ENCODE measurements around the gene ADM2.
"Not testable (repeated sequence)": the region's sequence is repeated elsewhere in the genome, so short reads cannot be mapped to it uniquely, and the experiment has no call there.

ADM2 gene, protein sequence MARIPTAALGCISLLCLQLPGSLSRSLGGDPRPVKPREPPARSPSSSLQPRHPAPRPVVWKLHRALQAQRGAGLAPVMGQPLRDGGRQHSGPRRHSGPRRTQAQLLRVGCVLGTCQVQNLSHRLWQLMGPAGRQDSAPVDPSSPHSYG

DNA sequence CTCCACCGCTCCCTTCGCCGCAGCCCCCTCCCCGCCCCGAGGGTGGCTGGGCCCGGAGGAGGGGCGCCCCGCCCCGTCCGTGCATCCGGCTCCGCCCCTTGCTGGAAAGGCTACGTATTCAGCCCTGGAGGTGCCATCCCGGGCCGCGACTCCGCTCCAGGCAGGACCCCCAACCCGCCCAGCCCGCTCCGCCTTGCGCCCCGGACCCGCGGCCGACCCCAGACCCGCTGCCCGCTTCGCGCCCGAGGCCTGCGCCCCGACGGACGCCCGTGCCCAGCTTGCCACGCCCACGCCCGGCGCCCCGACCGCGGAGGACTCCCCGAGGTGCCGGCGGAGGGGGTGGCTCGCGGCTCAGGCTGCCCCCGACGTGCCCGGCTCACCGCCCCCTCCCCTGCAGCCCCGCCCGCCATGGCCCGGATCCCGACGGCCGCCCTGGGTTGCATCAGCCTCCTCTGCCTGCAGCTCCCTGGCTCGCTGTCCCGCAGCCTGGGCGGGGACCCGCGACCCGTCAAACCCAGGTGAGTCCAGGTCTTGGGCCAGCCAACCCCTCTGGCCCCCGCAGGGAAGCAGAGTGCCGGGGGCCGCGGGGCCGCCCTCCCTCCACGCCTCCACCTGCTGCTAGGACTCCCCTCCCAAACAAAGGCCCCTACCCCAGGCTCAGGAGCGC lies at the start of gene ADM2:
Gene ADM2 (plus strand): TSS at position 104 of the 667 bp plus-strand sequence. CDS start 305 bp downstream, at position 409.
- DNase-seq, result no peak

DNA sequence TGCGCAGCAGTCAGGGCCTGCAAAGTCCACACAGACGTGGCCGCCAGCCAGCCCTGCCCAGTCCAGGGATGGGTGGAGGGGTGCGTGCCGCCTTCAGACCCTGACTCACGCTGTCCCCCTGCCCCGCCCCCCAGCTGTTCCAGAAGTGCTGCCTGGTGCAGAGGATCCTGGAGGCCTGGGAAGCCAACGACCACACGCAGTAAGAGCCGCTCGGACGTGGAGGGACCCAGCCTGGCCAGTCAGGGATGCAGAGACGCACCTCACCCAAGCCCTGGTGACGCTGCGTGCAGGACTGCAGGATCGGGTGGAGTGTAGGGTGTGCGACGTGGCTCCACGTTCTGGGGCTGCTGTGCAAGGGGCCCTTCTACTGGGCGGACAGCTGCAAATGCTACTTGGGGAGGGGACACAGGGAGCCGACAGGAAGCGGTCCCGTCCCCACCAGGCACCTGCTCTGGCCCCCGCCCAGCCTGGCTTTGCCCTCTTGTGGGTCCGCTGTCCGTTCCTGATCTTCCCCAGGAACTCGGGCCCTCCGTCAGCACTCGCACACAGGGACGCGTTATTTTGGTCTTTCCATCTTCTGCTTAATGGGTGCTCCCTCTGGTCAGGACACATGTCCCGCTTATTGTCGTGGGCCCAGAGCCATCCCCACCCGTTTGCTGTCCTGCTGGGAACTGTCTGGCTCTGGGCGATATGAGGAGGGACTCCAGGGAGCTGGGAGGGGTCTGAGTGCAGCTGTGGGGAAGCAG lies 49.0 kb upstream of the ADM2 start:
- no peak for DNase-seq

DNA sequence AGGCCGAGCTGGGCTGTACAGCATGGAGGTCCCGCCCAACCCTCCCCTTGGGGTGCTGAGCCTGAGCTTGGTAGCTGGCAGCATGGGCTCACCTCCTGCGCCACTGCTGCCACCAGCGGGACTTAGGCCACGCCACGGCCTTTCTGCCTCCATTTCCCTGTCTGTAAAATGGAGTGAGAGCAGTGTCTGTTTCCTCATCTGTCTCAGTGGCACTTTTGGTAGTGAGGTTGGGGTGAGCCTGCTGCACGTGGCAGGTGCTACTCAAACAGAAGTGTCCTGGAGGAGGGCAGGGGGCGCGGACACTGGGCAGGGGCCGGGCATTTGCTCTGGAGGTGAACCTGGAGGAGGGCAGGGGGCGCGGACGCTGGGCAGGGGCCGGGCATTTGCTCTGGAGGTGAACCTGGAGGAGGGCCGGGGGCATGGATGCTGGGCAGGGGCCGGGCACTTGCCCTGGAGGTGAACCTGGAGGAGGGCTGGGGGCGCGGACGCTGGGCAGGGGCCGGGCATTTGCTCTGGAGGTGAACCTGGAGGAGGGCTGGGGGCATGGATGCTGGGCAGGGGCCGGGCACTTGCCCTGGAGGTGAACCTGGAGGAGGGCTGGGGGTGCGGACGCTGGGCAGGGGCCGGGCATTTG lies 48.3 kb upstream of the ADM2 start:
- DNase-seq, result not testable (repeated sequence)

DNA sequence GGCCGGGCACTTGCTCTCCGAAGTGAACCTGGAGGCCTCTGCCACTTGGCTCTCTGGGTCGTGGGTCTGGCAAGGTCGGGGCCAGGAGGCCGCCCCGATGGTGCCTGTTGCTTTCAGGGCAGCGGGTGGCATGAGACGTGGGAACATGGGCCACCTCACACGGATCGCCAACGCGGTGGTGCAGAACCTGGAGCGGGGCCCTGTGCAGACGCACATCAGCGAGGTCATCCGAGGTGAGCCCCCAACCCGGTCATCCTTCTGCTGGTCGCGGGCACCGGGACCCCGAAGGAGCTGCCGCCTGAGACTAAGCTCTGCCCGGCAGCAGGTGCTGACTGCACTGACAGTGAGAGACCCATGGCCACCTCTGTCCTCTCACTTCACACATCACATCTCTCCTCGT lies 46.5 kb upstream of the ADM2 start:
- no peak for DNase-seq

DNA sequence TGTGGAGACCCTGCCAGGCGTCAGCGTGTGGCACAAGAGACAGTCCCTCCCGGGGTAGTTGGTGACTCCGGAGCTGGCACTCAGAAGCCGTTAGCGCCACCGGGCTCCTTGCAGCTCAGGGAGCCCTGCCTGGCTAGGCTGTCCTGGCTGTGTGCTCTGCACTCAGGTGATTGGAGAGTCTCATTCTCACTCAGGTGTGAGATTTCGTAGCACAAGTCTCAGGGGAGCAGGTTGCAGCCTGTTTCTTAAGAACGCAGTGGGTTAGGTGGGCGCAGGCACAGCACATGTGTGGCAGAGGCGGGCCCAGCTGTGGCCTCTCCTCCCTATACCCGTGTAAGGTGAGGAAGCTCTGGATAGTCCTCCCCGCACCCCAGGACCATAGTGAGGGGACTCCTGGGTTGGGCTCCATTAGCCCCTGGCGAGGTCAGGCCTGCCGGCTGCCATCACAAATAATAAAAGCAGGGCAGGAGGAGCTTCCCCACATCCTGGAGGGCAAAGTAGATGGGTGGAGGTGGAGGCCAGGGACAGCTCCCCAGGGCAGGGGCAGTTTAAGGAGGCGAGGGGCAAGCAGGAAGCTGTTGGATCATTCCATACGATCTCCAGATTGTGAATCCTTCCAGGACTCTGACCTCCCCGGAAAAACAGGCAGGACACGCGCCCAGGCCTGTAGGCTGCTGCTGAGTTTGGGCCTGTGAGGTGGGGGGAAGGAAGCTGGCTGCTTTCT lies 45.9 kb upstream of the ADM2 start:
- DNase-seq, result no peak

DNA sequence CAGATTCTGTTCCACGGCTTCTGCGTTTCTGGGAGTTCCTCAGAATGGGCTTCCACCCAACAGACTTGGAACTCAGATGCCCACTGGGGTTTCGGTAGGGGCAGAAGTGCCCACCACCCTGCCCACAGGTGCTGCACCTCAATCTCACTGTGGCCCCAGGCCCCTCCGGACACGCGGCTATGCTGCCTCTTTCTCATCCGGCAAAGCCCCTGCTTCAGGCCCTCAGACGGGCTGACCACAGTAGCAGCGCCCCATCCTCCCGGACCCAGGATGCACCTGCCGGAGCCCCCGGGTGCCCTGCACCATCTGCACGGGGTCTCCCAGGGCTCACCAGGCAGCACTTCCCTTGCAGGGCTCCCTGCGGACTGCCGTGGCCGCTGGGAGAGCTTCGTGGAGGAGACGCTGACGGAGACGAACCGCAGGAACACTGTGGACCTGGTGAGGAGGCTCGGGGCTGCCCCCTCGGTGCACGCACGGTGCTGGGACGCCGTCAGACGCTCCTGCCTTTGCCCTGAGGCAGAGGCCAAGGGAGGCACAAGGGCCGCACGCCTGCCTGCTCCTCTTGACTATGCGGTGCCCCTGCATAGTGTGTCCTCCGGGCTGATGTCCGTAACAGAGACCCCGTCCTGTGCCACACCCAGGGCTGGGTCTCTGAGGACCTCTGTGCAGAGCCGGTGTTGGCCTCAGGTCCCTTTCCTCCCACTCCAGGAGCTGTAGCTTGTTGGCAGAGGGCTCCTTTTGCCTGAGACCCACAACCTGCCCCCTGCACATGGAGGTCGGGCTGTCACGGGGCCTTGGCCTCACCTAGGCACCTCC lies 45.1 kb upstream of the ADM2 start:
- no peak for DNase-seq

DNA sequence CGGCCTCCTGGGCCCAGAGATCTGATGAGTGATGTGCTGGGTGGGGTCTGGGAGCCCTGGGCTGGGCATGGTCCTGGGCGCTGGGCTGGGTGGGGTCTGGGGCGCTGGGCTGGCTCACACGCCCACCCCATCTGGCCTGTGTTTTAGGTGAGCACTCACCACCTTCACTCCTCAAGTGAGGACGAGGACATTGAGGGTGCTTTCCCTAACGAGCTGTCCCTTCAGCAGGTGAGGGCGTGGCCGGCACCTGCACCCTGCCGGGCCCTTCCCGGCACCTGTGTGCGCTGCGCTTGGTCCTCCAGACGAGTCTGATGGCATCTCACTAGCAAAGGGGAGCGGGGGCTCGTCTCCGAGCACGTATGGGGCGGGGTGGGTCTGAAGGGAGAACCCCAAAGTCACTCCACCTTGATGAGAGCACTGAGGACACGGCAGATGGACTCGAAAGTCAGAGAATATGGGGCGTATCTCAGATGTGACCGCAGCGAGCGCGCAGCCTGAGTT lies 44.5 kb upstream of the ADM2 start:
- no peak for DNase-seq

DNA sequence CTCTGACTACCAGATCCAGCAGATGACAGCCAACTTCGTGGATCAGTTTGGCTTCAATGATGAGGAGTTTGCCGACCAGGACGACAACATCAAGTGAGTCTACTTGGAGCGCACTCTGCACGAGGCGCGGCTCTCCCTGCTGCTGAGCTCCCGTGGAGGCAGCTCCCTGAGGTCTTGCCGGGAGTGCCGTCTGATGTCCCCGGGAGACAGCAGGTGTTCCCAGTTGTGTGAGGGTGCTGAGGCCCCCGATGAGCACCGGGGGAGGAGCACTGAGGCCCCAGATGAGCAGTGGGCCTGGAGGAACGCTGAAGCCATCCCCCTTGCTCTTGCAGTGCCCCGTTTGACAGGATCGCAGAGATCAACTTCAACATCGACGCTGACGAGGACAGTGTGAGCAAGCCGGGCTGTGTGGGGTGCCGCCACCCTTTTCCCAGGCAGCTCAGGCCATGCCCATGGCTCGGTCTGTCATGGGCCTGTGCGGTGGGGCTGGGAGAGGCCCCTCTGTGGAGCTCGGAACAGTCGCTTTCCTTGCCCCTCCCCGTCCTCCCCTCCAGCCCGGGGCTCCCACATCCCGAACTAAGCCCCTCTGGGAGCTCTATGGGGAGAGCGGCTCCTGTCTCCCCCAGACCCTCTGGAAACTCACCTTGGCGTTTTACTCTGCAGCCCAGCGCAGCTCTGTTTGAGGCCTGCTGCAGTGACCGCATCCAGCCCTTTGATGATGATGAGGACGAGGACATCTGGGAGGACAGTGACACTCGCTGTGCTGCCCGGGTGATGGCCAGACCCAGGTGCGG lies 43.6 kb upstream of the ADM2 start:
- no peak for DNase-seq

DNA sequence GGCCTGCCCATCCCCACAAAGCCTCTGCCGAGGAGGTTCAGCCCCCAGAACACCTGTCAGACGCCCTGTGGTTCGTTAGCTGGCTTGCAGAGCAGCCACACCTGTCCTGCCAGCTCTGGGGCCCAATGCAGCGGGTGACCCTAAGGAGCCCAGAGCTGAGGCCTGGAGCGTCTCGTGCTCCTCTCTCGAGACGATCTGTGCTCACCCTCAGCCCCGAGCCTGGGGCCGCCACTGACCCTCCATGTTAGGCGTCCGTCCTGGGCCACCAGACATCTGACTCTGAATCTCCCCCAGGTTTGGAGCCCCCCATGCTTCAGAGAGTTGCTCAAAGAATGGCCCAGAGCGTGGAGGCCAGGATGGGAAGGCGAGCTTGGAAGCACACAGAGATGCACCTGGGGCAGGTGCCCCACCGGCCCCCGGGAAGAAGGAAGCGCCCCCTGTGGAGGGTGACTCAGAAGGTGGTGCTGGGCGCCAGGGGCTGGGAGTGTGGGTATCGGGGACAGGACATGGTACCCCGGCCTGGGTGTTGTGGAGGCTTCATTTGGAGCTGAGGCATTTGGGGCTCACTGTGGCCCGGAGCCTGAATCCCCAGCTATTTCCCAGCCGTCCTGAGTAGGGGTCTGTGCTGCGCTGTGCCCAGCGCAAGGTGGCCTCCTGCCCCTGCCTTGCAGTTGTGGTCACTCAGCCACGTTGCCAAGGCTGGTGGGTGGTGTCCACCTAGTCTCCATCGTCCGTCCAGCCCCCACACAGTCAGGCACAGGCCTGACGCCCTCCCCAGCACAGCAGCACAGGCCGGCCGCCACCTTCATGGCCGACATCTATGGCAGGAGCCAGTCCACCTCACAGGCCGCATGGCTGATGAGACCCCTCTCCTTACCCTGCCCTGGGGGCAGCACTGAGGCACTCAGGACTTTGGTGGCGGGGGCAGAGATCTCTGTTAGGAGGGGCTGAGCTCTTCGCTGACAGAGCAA lies 42.8 kb upstream of the ADM2 start:
- DNase-seq, result no peak

DNA sequence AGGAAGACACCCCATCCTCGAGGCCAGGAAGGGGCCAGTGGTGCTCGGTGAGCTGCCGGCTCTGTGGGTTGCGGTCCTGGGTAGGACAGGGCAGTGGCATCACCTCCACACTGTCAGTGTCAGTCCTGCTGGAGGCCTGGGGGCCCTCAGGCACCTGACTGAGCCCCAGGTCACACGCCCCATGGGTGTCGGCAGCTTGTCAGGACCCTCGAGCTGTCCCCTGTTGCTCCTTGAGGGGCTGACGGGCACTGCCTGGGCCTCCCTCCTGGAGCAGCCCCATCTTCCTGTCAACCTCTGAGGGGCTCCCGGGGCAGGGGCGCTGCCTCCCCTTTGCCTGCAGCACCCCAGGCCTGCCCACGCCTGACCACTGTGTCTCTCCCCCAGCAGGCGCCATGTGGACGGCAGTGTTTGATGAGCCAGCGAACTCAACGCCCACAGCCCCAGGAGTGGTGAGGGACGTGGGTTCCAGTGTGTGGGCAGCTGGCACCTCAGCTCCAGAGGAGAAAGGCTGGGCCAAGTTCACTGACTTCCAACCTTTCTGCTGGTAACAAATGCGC lies 42.0 kb upstream of the ADM2 start:
- no peak for DNase-seq

DNA sequence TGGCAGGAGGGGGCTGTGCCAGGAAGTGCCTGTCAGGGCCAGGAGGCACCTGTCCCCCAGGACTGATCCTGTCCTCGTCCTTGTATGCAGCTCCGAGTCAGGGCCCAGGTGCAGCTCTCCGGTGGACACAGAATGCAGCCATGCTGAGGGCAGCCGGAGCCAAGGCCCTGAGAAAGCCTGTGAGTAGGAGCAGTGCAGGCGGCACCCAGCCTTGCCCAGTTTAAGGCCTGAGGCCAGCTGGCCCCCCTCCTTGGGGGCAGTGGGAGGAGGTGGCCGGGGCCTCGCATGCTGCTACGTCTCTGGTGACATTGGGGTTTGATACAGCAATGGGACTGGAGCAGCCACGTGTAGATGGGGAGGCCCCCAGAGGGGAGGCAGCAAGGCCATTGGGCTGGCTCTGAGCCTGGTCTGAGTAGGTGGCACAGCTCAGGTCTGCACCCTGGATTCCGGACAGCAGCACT lies 41.4 kb upstream of the ADM2 start:
- no peak for DNase-seq

DNA sequence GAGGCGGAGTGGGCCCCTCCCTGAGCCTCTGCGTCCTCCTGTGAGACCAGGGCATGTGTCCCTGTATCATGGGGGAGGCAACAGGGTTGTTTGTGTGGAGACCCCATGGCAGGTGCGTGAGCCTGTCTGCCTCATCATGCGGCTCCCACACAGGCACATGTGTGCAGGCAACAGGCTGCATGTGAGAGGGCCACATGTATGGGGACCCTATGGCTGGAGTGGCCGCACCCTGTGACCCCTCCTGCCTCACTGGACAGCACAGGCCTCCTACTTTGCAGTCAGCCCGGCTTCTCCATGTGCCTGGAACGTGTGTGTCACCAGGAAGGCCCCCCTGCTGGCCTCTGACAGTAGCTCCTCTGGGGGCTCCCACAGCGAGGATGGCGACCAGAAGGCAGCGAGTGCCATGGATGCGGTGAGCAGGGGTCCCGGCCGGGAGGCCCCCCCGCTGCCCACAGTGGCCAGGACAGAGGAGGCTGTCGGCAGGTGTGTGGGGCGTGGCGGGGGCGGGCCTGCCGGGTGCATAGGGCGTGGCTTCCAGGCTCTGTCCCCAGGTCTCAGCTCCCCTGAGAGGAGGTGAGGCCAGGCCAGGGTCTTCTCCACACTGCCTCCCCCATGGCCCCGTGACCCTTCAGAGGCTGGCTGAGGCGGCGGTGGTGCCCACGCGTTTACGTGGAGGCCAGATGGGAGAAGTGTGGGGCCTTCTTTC lies 40.6 kb upstream of the ADM2 start:
- no peak for DNase-seq

DNA sequence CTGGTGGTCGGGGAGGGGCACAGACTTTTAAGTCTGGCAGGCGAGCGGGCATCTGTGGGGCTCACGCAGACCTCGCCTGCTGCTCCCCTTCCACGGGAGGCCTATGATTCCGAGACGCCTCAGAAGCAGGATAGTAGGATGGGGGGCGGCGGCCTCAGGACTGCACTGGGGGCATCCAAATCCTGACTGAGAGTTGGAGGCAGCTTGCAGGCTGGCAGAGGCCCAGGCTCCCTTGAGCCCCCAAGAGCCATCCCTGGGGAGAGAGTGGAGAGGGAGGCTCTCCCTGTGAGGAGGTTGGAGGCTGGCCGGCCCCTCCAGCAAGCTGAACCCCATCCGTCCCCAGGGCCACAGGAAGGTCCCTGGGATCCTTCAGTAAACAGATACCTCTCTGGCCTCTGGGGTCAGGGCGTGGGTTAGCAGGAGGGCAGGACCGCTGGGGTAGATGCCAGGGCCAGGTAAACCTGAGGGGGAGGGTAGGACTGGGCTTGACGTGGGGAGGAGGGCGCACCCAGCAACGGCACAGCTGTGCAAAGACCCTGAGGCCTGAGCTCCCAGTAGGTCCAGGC lies 39.8 kb upstream of the ADM2 start:
- no peak for DNase-seq

DNA sequence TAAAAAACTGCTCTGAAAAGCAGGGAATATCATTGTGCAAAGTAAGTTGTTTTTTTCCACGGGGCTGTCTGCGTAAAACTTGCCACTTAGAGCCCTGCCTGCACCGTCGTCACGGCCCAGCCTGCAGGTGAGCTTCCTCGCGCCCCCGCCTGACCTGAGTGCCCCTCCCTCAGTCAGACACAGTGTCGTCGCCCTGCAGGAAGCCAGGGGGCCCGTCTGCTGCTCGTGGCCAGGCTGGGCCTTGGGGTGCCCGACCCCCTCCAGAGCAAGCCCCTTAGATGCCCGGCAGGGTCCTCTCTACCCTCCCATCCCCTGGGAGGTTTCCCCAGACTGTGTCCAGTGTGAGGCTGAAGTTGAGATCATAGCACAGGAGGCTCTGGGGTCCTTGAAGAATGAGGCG lies 38.1 kb upstream of the ADM2 start:
- no peak for DNase-seq

DNA sequence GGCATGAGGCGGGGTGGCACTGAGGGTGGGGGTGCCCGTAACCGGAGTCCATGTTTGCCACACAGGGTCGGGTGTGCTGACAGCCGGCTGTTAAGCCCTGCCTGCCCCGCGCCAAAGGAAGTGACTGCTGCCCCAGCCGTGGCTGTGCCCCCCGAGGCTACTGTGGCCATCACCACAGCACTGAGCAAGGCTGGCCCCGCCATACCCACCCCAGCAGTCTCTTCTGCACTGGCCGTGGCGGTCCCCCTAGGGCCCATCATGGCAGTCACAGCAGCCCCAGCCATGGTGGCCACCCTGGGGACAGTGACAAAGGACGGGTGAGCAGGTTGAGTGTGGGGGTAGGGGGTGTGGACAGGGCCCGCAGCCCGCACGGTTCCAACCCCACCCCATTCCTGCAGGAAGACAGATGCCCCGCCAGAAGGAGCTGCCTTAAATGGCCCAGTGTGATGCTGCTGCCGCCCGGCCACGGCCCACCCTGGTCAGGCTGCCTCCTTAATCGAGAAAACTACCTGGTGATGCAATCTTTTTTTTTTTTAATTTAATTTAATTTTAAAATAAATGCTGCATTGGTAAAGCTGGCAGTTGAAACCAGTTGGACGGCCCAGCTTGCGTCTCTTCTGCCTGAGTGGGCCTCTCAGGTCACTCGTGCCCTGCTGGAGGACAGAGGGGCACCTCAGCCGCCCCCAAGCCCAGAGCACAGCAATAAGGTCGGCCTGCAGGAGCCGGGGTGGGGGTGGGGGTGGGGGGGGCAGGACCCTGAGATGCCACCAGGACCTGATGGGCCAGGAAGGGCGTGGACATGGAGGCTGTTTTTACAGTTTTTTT lies 37.3 kb upstream of the ADM2 start:
- DNase-seq, result no peak

DNA sequence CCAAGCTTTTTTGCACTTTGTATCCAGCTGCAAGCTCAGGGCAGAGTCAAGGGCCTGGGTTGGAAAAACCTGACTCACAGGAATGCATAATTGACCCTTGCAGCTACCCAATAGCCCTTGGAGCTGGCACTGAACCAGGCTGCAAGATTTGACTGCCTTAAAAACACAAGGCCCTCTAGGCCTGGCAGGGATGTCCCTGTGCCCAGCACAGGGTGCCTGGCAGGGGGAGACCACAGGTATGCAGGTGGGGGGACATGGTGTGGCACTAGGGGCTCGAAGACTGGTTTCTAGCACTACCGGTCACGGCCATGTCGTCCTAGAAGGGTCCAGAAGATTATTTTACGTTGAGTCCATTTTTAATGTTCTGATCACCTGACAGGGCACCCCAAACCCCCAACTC lies 36.7 kb upstream of the ADM2 start:
- no peak for DNase-seq

DNA sequence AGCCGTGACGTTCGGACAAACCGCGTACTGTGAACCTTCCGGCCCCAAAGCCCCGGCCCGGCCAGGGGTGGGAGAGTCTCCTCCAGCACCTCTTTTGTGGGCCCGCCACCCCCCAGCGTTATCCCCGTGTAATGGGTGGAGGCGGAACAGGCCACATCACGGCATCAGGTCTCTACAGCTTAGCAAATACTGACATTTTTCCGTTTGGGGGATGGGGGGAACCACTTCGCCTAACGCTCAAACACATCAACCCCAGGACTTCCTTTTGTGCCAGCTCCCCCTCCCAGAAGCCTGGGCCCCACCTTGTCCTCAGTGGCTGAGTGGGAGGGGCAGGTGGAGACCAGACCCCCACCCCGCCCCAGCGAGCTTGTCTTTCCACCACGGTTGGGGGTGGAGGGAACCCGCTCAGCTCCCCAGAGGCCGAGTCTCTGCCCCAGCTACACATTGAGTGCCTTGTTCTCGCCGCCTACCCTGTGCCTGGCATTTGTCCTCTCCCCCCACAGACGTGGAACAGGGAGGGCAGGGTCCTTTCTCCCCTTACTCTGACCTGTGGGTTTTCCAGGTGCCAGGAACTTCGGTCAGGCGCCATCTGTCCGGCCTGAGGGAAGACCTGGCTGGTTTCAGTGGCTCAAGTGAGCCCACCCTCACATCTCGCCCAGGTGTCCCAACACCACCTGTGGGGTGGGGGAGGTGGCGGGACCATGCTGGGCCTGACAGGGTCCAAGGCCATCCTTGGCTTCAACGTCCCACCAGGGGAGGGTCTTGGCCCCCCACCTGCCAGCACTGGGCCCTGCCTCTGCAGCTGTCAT lies 36.1 kb upstream of the ADM2 start:
- DNase-seq, result no peak

All from cortex of kidney (tissue), 1 donor.